Epithelial cell of esophagus (primary cell): ENCODE data around the gene GALK1.

Source experiments
- DNase-seq: peaks from one replicate; pipeline ENCODE4 v3.0.0; 2010; ENCODE audit warnings: low read depth
- H3K4me3 ChIP-seq: 2 replicates; pipeline ENCODE4 v1.5.1; 2011; ENCODE audit warnings: mild to moderate bottlenecking, low read length, control low read depth
- TF ChIP-seq, protein P1 (sequence below): IDR thresholded peaks from 2 replicates; pipeline ENCODE4 v1.5.1; 2011; ENCODE audit warnings: low read depth, mild to moderate bottlenecking, low read length, control low read depth, inconsistent platforms; ENCODE audit not compliant: insufficient read depth; ENCODE audit errors: missing control alignments

GALK1 gene

GRCh38 chr17:75729351-75729750 lies 35.6 kb downstream of the GALK1 start:
- DNase-seq = no peak
- H3K4me3 ChIP-seq = no peak overlapping the region
- TF ChIP-seq, protein P1, sequence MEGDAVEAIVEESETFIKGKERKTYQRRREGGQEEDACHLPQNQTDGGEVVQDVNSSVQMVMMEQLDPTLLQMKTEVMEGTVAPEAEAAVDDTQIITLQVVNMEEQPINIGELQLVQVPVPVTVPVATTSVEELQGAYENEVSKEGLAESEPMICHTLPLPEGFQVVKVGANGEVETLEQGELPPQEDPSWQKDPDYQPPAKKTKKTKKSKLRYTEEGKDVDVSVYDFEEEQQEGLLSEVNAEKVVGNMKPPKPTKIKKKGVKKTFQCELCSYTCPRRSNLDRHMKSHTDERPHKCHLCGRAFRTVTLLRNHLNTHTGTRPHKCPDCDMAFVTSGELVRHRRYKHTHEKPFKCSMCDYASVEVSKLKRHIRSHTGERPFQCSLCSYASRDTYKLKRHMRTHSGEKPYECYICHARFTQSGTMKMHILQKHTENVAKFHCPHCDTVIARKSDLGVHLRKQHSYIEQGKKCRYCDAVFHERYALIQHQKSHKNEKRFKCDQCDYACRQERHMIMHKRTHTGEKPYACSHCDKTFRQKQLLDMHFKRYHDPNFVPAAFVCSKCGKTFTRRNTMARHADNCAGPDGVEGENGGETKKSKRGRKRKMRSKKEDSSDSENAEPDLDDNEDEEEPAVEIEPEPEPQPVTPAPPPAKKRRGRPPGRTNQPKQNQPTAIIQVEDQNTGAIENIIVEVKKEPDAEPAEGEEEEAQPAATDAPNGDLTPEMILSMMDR = no peak

DNA sequence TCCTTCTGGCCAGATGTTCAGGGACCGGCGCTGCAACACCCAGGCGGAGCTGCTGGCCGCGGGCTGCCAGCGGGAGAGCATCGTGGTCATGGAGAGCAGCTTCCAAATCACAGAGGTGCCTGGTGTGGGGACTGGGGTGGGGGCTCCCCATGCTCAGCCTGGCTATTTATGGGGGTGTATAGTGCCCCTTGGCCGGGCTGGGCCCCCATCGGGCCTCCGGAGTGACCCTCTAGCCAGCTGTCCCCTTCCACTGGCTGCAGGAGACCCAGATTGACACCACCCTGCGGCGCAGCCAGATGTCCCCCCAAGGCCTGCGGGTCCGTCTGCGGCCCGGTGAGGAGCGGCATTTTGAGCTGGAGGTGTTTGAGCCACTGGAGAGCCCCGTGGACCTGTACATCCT lies 37.6 kb downstream of the GALK1 start:
- H3K4me3 ChIP-seq = no peak overlapping the region
- TF ChIP-seq, protein P1 = no peak
- no peak for DNase-seq

DNA sequence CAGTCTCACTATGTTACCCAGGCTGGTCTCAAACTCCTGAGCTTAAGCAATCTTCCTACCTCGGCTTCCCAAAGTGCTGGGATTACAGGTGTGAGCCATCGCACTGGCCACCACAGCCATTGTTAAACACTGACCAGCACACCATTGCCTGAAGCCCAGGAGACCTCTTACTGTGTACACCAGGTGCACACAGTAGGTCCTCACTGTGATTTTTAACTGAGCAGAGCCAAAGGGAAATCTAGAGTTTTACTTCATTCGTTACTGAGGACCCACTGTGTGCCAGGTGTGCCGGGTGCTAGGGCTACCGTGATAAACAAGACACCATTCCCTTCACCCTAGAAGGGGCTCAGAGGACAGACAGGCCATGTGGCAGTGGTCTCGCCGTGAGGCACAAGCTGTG lies 39.5 kb downstream of the GALK1 start:
- no peak for DNase-seq
- TF ChIP-seq, protein P1 = no peak
- H3K4me3 ChIP-seq = no peak overlapping the region

DNA sequence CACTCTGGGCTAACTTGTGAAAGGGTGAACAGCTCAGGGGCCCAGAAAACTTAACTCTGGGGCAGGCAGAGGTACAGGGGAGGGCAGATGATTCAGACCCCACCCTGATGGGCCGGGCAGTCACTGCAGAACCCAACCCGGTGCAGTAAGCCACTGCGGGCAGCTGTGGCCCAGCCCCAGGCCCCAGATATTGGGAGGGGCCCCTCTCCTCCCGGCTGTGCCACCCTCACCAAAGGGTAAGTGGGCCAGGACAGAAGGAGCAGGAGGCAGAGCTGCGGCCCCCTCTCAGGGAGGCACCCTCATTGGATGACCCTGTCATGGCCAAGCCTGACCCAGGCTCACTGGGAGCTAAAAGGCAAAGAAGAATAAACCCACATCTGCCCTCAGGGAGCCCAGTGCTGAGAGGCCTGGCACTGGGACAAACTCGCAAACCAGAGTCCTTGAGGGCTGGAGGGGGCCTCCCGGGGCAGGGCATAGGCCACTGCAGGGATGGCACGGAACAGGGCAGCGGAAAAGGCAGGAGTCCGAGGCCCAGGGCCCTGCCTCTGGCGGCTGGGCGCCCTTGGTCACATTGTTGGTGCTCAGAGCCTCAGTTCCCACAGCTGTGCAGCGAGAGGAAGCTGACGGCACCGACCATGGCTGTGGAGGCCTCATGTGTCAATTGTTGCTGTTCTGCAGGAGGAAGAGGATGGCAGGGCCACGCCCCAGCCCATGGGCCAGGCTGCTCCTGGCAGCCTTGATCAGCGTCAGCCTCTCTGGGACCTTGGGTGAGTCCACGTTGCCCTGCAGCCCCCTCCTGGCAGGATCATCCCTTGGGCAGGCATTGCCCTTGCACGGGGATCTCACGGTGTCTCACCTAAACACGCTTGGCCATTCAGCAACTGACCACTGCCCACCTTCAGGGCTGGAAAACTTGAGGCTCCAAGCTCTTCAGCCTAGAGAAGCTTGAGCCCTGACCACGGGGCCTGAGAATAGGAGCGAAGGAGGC lies 40.7 kb downstream of the GALK1 start:
- DNase-seq = peak; percentile 25
- H3K4me3 ChIP-seq = peak overlapping the region; percentile 94
- TF ChIP-seq, protein P1 = no peak

- H3K4me3 ChIP-seq = peak overlapping the region; percentile 94
- TF ChIP-seq, protein P1 = no peak
- peak; percentile 81 for DNase-seq
Measured at GRCh38 chr17:75723171-75723930, 41.6 kb downstream of the GALK1 start.

DNA sequence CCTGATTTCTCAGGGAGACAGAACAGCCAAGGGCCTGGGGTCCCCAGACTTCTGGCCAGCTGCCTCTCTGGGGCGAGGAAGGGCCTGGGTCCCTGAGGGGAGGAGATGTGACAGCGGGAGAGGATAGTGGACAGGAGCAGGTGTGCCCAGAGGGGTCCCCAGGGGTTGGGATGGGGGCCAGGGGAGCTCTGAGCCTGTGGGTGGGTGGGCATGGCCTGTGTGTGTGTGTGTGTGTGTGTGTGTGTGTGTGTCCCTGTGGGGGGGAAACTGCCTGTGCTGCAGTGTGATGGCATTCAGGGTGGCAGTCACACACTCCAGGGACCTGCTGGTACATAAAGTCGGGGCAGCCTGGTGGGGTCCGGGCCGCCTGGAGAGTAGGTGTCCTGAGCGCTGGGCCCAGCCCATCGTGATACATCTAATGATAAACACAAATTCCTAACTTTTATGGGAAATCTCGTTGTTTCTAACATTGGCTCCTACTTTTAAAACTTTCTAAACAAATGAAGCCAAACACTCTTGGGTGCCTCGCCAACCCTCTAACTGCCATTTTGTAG lies 42.4 kb downstream of the GALK1 start:
- TF ChIP-seq, protein P1 = no peak
- peak overlapping the region; percentile 94 for H3K4me3 ChIP-seq
- DNase-seq = no peak
